ENCODE results near the gene DPYSL3.

DNA sequence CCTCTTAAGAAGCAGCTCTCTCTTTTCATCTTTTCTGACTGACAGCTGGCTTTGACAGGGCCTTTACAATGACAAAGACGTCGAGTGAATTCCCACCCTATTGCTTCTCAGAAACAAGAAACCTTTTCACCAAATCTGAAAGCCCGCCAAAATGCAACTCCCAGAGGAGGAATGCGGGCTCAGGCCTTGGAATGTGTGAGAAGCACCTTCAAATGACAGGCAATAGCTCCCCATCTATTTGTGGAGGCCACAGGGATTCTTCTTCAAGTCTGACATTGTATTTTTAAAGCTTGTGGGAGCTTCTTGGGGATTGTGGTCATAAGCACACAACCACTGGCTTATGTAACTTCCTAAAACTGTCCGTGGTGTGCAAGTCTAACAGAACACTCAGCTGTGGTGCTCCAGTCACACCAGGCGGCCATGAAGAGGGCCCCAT, 72.7 kb downstream of the DPYSL3 start:
- TF ChIP-seq ZNF274 (IDR thresholded peaks at IDR 0.05; ENCODE audit: low read depth, low read length): no peak
- TF ChIP-seq YY1 (IDR thresholded peaks at IDR 0.05; ENCODE audit: insufficient read depth, insufficient read length): no peak
